Chondrocyte (in vitro differentiated cells): ENCODE measurements around the gene PAQR8. TPM values are rescaled to one million over a fixed set of nuclear protein-coding genes. Genes with fewer than 3 reads are reported as not detected.

Experiments
- DNase-seq: peaks from one replicate; pipeline ENCODE4 v3.0.0; 2021; ENCODE audit warnings: mixed read lengths, low spot score
- H3K27ac Mint-ChIP-seq: one replicate; pipeline ENCODE4 v1.8.0; 2021; ENCODE audit warnings: mild to moderate bottlenecking, moderate library complexity, mixed read lengths; ENCODE audit not compliant: unreplicated experiment
- H3K27me3 Mint-ChIP-seq: 2 replicates; pipeline ENCODE4 v1.8.0; 2021; ENCODE audit warnings: low read depth, mixed read lengths
- H3K36me3 Mint-ChIP-seq: 2 replicates; pipeline ENCODE4 v1.8.0; 2021; ENCODE audit warnings: low read depth, mixed read lengths
- H3K4me1 Mint-ChIP-seq: 2 replicates; pipeline ENCODE4 v1.8.0; 2021; ENCODE audit warnings: low read depth, mild to moderate bottlenecking, mixed read lengths
- H3K4me3 Mint-ChIP-seq: one replicate; pipeline ENCODE4 v1.8.0; 2021; ENCODE audit warnings: mild to moderate bottlenecking, moderate library complexity, mixed read lengths; ENCODE audit not compliant: unreplicated experiment
- H3K9me3 Mint-ChIP-seq: 2 replicates; pipeline ENCODE4 v1.8.0; 2021; ENCODE audit warnings: low read depth, mixed read lengths
- total RNA-seq: library from RNA; stranded (reverse); gene quantifications from 3 replicates; pipeline ENCODE4 v1.2.1, GENCODE V29; 2021
- TF ChIP-seq, protein P1 (sequence below): fragments of 200-600 bp; sonication (generic); IDR thresholded peaks from 2 replicates; pipeline ENCODE4 v1.5.0; 2021; ENCODE audit warnings: antibody characterized with exemption, mild to moderate bottlenecking, moderate library complexity

Gene PAQR8
- total RNA-seq, 1 donor from 2014 or later: 3.6 TPM

DNA sequence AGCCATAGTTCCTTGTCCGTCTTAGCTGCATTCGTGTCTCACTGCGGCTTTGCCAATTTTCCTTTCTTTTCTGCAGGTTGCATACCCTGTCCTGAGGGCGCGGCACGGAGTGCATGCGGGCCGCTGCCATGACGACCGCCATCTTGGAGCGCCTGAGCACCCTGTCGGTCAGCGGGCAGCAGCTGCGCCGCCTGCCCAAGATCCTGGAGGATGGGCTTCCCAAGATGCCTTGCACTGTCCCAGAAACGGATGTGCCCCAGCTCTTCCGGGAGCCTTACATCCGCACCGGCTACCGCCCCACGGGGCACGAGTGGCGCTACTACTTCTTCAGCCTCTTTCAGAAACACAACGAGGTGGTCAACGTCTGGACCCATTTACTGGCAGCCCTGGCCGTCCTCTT is 41.1 kb downstream of the PAQR8 start:
- TF ChIP-seq, protein P1, sequence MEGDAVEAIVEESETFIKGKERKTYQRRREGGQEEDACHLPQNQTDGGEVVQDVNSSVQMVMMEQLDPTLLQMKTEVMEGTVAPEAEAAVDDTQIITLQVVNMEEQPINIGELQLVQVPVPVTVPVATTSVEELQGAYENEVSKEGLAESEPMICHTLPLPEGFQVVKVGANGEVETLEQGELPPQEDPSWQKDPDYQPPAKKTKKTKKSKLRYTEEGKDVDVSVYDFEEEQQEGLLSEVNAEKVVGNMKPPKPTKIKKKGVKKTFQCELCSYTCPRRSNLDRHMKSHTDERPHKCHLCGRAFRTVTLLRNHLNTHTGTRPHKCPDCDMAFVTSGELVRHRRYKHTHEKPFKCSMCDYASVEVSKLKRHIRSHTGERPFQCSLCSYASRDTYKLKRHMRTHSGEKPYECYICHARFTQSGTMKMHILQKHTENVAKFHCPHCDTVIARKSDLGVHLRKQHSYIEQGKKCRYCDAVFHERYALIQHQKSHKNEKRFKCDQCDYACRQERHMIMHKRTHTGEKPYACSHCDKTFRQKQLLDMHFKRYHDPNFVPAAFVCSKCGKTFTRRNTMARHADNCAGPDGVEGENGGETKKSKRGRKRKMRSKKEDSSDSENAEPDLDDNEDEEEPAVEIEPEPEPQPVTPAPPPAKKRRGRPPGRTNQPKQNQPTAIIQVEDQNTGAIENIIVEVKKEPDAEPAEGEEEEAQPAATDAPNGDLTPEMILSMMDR: no peak
- no peak for DNase-seq
- no peaks in the 10 kb centered on the region for H3K4me1 Mint-ChIP-seq
- no peaks in the 10 kb centered on the region for H3K27me3 Mint-ChIP-seq
- no peak overlapping the region for H3K27ac Mint-ChIP-seq
- no peak overlapping the region for H3K4me3 Mint-ChIP-seq
- H3K36me3 Mint-ChIP-seq: no peaks in the 10 kb centered on the region
- no peaks in the 10 kb centered on the region for H3K9me3 Mint-ChIP-seq

DNA sequence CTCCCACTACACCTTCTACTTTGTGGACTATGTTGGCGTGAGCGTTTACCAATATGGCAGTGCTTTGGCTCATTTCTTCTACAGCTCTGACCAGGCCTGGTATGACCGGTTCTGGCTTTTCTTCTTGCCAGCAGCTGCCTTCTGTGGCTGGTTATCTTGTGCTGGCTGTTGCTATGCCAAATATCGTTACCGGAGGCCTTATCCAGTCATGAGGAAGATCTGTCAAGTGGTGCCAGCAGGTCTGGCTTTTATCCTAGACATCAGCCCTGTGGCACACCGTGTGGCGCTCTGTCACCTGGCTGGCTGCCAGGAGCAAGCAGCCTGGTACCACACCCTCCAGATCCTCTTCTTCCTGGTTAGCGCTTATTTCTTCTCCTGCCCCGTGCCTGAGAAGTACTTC is 41.7 kb downstream of the PAQR8 start:
- Mint-ChIP-seq H3K27me3 (no peaks in the 10 kb centered on the region), H3K4me3 (no peak overlapping the region), H3K4me1 (no peaks in the 10 kb centered on the region), H3K9me3 (no peaks in the 10 kb centered on the region), H3K27ac (no peak overlapping the region), H3K36me3 (no peaks in the 10 kb centered on the region)
- TF ChIP-seq, protein P1: no peak
- no peak for DNase-seq

DNA sequence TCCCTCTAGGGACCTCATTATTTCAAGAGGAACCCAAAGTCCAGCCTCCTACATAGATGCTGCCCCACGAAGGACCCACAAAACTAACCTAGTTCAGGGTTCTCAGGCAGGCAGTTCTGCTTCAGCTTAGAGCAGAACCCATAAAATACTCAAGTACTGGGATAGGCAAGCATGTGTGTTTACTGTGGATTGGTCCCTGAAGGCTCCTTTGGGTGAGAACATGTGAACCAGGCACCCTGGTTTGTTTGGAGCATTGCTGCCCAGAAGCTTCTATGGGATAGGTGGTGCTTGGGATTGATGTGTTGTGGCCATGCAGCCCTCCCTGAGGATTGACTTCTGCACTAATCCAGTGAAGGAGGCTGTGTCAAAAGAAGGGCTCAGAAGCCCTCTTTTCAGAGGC is 43.3 kb downstream of the PAQR8 start:
- no peaks in the 10 kb centered on the region for H3K27me3 Mint-ChIP-seq
- no peaks in the 10 kb centered on the region for H3K9me3 Mint-ChIP-seq
- no peak overlapping the region for H3K27ac Mint-ChIP-seq
- TF ChIP-seq, protein P1: no peak
- H3K36me3 Mint-ChIP-seq: no peaks in the 10 kb centered on the region
- no peaks in the 10 kb centered on the region for H3K4me1 Mint-ChIP-seq
- no peak for DNase-seq
- H3K4me3 Mint-ChIP-seq: no peak overlapping the region

DNA sequence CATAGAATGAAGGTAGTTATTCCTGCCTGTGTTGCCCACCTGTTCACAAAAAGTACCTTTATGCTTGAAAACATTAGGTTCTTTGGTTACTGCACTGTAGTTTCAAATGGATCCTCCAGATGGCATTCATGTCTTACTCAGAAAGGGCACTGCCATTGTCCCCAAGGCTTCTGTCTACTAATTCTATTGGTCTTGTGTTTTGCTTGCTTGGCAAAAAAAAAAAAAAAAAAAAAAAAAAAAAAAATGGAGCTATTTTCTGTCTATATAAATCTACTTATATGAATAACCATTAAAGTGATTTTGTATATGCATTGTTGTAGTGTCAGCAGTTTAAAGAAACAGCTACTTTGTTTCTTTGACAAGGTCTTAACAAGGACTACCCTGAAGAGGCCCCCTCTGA is 45.5 kb downstream of the PAQR8 start:
- Mint-ChIP-seq H3K27me3 (no peaks in the 10 kb centered on the region), H3K9me3 (no peaks in the 10 kb centered on the region), H3K4me3 (no peak overlapping the region), H3K4me1 (peaks cover 12% of the 10 kb centered on the region), H3K27ac (no peak overlapping the region), H3K36me3 (no peaks in the 10 kb centered on the region)
- DNase-seq: no peak
- TF ChIP-seq, protein P1: peak; percentile 82

DNA sequence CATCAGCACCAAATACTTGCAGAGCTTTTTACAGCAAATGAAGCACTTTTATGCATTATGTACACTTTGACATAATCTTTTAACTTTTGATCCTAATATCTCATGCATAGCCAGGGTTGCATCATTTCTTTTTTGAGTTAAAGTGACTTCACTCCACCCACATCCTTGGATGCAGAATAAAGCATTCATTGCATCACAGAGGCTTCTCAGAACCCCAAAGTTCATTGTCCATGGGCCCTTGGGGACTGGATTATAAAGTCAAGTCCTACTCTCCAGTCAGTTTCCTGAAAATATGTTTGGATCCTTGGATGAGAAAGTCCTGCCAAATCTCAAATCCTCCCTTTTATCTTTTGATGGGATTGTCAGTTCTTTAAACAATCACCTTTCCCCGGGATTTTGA is 47.5 kb downstream of the PAQR8 start:
- TF ChIP-seq, protein P1: no peak
- no peaks in the 10 kb centered on the region for H3K27me3 Mint-ChIP-seq
- no peak overlapping the region for H3K27ac Mint-ChIP-seq
- peaks cover 15% of the 10 kb centered on the region for H3K4me1 Mint-ChIP-seq
- H3K36me3 Mint-ChIP-seq: no peaks in the 10 kb centered on the region
- H3K9me3 Mint-ChIP-seq: no peaks in the 10 kb centered on the region
- no peak for DNase-seq
- no peak overlapping the region for H3K4me3 Mint-ChIP-seq
